ENCODE data around the gene LAMB1. TPM values are rescaled to one million over a fixed set of nuclear protein-coding genes. Genes with fewer than 3 reads are reported as not detected.
A peak's percentile ranks its signal among the peaks of the same experiment; 100 is the strongest.
"Not testable (repeated sequence)": the region's sequence is repeated elsewhere in the genome, so short reads cannot be mapped to it uniquely, and the experiment has no call there.

The LAMB1 gene
- total and polyA plus RNA-seq, 2 donors from 2014 or later, result 140 to 312 TPM

GRCh38 chr7:108034586-108034985, 31.6 kb upstream of the LAMB1 start:
- Histone ChIP-seq H3K9ac (ENCODE audit: low read length in 3 of 3) (no peak overlapping the region), H3K4me1 (ENCODE audit: control insufficient read depth in 2 of 3, insufficient read depth in 2 of 3, low read depth in 1 of 3, low read length in 3 of 3) (peaks cover 0 to 12% (median 0%) of the 10 kb centered on the region in 3 donors), H3K36me3 (ENCODE audit: control insufficient read depth in 2 of 3, insufficient read depth in 3 of 3, low read length in 3 of 3) (no peaks in the 10 kb centered on the region), H3K9me3 (ENCODE audit: control insufficient read depth in 2 of 3, insufficient read depth in 1 of 3, low read length in 3 of 3) (no peaks in the 10 kb centered on the region), H3K4me3 (ENCODE audit: low read length in 3 of 3) (no peak overlapping the region), H3K27me3 (ENCODE audit: control insufficient read depth, insufficient read depth, low read length) (no peaks in the 10 kb centered on the region), H3K27ac (ENCODE audit: low read depth in 2 of 2, low read length in 2 of 2) (no peak overlapping the region)
- peak in 1 of 5 donors; percentile 43 for DNase-seq
- TF ChIP-seq, protein P1, sequence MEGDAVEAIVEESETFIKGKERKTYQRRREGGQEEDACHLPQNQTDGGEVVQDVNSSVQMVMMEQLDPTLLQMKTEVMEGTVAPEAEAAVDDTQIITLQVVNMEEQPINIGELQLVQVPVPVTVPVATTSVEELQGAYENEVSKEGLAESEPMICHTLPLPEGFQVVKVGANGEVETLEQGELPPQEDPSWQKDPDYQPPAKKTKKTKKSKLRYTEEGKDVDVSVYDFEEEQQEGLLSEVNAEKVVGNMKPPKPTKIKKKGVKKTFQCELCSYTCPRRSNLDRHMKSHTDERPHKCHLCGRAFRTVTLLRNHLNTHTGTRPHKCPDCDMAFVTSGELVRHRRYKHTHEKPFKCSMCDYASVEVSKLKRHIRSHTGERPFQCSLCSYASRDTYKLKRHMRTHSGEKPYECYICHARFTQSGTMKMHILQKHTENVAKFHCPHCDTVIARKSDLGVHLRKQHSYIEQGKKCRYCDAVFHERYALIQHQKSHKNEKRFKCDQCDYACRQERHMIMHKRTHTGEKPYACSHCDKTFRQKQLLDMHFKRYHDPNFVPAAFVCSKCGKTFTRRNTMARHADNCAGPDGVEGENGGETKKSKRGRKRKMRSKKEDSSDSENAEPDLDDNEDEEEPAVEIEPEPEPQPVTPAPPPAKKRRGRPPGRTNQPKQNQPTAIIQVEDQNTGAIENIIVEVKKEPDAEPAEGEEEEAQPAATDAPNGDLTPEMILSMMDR (IDR thresholded peaks at IDR 0.05; ENCODE audit: borderline replicate concordance, extremely low read depth, insufficient read depth), result no peak
- no peak for FAIRE-seq
- intact Hi-C loops (cut with DNase I), result no loop called here

GRCh38 chr7:108033776-108034497, 31.0 kb upstream of the LAMB1 start:
- intact Hi-C loops (cut with DNase I), result no loop called here
- DNase-seq (no peak), FAIRE-seq (no peak)
- H3K9me3 ChIP-seq (ENCODE audit: control insufficient read depth in 2 of 3, insufficient read depth in 1 of 3, low read length in 3 of 3), result no peaks in the 10 kb centered on the region
- H3K27ac ChIP-seq (ENCODE audit: low read depth in 2 of 2, low read length in 2 of 2), result peak overlapping the region in 1 of 2 donors; percentile 43
- H3K27me3 ChIP-seq (ENCODE audit: control insufficient read depth, insufficient read depth, low read length), result no peaks in the 10 kb centered on the region
- peaks cover 0 to 12% (median 0%) of the 10 kb centered on the region in 3 donors for H3K4me1 ChIP-seq (ENCODE audit: control insufficient read depth in 2 of 3, insufficient read depth in 2 of 3, low read depth in 1 of 3, low read length in 3 of 3)
- peak overlapping the region in 1 of 3 donors; percentile 16 for H3K4me3 ChIP-seq (ENCODE audit: low read length in 3 of 3)
- TF ChIP-seq, protein P1 (IDR thresholded peaks at IDR 0.05; ENCODE audit: borderline replicate concordance, extremely low read depth, insufficient read depth), result no peak
- H3K36me3 ChIP-seq (ENCODE audit: control insufficient read depth in 2 of 3, insufficient read depth in 3 of 3, low read length in 3 of 3), result no peaks in the 10 kb centered on the region
- H3K9ac ChIP-seq (ENCODE audit: low read length in 3 of 3), result no peak overlapping the region

GRCh38 chr7:108033309-108033708, 30.3 kb upstream of the LAMB1 start:
- H3K27me3 ChIP-seq (ENCODE audit: control insufficient read depth, insufficient read depth, low read length); H3K9me3 ChIP-seq (ENCODE audit: control insufficient read depth in 2 of 3, insufficient read depth in 1 of 3, low read length in 3 of 3); intact Hi-C loops (cut with DNase I); H3K36me3 ChIP-seq (ENCODE audit: control insufficient read depth in 2 of 3, insufficient read depth in 3 of 3, low read length in 3 of 3); DNase-seq; H3K9ac ChIP-seq (ENCODE audit: low read length in 3 of 3); H3K4me3 ChIP-seq (ENCODE audit: low read length in 3 of 3); FAIRE-seq: not testable (repeated sequence)
- H3K4me1 ChIP-seq (ENCODE audit: control insufficient read depth in 2 of 3, insufficient read depth in 2 of 3, low read depth in 1 of 3, low read length in 3 of 3), result peaks cover 0 to 12% (median 0%) of the 10 kb centered on the region in 3 donors
- peak overlapping the region in 1 of 2 donors; percentile 45 for H3K27ac ChIP-seq (ENCODE audit: low read depth in 2 of 2, low read length in 2 of 2)

- no peak for DNase-seq
- no peak for FAIRE-seq
- no peaks in the 10 kb centered on the region for H3K27me3 ChIP-seq (ENCODE audit: control insufficient read depth, insufficient read depth, low read length)
- H3K36me3 ChIP-seq (ENCODE audit: control insufficient read depth in 2 of 3, insufficient read depth in 3 of 3, low read length in 3 of 3), result no peaks in the 10 kb centered on the region
- H3K27ac ChIP-seq (ENCODE audit: low read depth in 2 of 2, low read length in 2 of 2), result no peak overlapping the region
- H3K4me1 ChIP-seq (ENCODE audit: control insufficient read depth in 2 of 3, insufficient read depth in 2 of 3, low read depth in 1 of 3, low read length in 3 of 3), result peaks cover 0 to 12% (median 0%) of the 10 kb centered on the region in 3 donors
- H3K9me3 ChIP-seq (ENCODE audit: control insufficient read depth in 2 of 3, insufficient read depth in 1 of 3, low read length in 3 of 3), result no peaks in the 10 kb centered on the region
- intact Hi-C loops (cut with DNase I), result no loop called here
- no peak overlapping the region for H3K9ac ChIP-seq (ENCODE audit: low read length in 3 of 3)
- TF ChIP-seq, protein P1 (IDR thresholded peaks at IDR 0.05; ENCODE audit: borderline replicate concordance, extremely low read depth, insufficient read depth), result no peak
- H3K4me3 ChIP-seq (ENCODE audit: low read length in 3 of 3), result no peak overlapping the region
These were observed 27.6 kb upstream of the LAMB1 start for GRCh38 chr7:108030516-108030915.

Measured in kidney (tissue), 14 donors.